Bronchial epithelial cell (primary cell): ENCODE measurements around the gene DESI1. TPM values are rescaled to one million over a fixed set of nuclear protein-coding genes. Genes with fewer than 3 reads are reported as not detected.

Experiments
- DNase-seq: peaks from one replicate; pipeline ENCODE4 v3.0.0-alpha.2; 2010; ENCODE audit warnings: low read depth
- FAIRE-seq: peaks from 2 replicates; lab custom pipeline; 2011; peaks lifted over from hg19 to GRCh38; lab: Jason Lieb, UNC
- H3K27me3 ChIP-seq: 2 replicates; pipeline ENCODE4 v1.5.1; 2011; ENCODE audit warnings: low read length; ENCODE audit not compliant: control insufficient read depth, insufficient read depth
- H3K36me3 ChIP-seq: 2 replicates; pipeline ENCODE4 v1.5.1; 2011; ENCODE audit warnings: low read length; ENCODE audit not compliant: control insufficient read depth, insufficient read depth
- H3K4me3 ChIP-seq: 2 replicates; pipeline ENCODE4 v1.5.1; 2011; ENCODE audit warnings: mild to moderate bottlenecking, low read depth, low read length, control low read depth
- total RNA-seq: library from RNA; depleted of rRNA; stranded (reverse); fragments of >200 nt; gene quantifications from 2 replicates; pipeline ENCODE4 v1.2.1, GENCODE V29; 2014
- TF ChIP-seq, protein P1 (sequence below): IDR thresholded peaks from 2 replicates; pipeline ENCODE4 v1.5.1; 2011; ENCODE audit warnings: mild to moderate bottlenecking, moderate library complexity, low read length, control low read depth, inconsistent platforms; ENCODE audit not compliant: insufficient read depth, severe bottlenecking

The DESI1 gene
- total RNA-seq, 1 donor from 2014 or later: 10.8 TPM

DNA sequence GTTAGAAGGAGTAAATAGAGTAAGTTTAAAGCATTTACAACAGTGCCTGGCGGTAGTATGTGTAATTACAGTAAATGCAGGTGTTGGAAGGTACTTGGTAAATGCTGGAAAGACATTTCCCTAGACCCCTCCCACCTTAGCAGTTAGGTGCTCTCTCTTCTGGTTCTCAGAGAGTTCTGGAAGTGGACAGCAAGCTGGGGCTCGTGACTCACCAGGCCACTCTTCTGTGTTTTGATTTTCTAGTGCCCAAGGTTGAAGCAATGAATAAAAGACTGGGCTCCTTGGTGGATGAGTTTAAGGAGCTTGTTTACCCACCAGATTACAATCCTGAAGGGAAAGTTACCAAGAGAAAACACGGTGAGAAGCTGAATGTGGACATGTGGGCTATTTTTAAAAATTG lies 40.2 kb upstream of the DESI1 start:
- TF ChIP-seq, protein P1, sequence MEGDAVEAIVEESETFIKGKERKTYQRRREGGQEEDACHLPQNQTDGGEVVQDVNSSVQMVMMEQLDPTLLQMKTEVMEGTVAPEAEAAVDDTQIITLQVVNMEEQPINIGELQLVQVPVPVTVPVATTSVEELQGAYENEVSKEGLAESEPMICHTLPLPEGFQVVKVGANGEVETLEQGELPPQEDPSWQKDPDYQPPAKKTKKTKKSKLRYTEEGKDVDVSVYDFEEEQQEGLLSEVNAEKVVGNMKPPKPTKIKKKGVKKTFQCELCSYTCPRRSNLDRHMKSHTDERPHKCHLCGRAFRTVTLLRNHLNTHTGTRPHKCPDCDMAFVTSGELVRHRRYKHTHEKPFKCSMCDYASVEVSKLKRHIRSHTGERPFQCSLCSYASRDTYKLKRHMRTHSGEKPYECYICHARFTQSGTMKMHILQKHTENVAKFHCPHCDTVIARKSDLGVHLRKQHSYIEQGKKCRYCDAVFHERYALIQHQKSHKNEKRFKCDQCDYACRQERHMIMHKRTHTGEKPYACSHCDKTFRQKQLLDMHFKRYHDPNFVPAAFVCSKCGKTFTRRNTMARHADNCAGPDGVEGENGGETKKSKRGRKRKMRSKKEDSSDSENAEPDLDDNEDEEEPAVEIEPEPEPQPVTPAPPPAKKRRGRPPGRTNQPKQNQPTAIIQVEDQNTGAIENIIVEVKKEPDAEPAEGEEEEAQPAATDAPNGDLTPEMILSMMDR: no peak
- no peak overlapping the region for H3K4me3 ChIP-seq
- H3K36me3 ChIP-seq: peaks cover 20% of the 10 kb centered on the region
- H3K27me3 ChIP-seq: no peaks in the 10 kb centered on the region
- FAIRE-seq (no peak), DNase-seq (no peak)

DNA sequence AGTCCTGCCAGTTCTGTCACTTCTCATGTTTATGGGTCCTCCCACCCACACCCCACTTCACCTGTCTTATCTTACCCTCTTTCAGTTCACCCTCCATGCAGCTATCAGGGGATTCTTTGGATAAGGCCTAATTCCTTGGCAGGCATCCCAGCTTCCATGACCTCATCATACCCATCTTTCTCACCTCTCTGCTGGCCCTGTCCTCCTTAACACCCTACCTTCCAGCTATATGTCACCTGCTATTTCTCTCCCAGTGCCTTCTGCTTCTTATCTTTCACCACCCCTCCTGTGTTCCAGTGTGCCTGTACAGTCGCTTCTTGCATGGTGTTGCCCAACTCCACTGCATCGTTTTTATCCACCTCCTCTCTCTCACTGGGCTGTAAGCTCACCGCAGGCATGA lies 39.6 kb upstream of the DESI1 start:
- DNase-seq: no peak

DNA sequence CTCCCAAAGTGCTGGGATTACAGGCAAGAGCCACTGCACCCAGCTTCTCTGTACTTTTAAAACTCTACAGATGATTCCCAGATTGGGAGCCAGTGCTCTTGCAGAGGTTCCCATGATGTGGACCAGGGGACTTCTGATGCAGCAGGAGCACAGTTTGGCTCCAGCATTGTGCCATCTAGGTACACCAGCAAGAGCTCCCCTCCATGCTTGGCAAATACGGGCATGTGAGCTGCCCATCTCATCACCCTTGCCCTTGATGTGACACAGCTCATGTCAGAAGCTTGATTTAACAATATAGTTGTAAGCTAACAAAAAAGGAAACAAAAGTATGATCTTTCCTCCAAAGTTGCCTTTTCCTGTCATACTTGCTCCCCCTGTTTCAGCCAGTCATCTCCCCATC lies 39.1 kb upstream of the DESI1 start:
- TF ChIP-seq, protein P1: no peak
- Histone ChIP-seq H3K4me3 (no peak overlapping the region), H3K36me3 (peaks cover 20% of the 10 kb centered on the region), H3K27me3 (no peaks in the 10 kb centered on the region)
- FAIRE-seq (no peak), DNase-seq (no peak)

More for the DNA sequence above, 39.6 kb upstream of the DESI1 start:
- peak; percentile 70 for FAIRE-seq
- Histone ChIP-seq H3K4me3 (no peak overlapping the region), H3K36me3 (peaks cover 20% of the 10 kb centered on the region), H3K27me3 (no peaks in the 10 kb centered on the region)
- TF ChIP-seq, protein P1: no peak

DNA sequence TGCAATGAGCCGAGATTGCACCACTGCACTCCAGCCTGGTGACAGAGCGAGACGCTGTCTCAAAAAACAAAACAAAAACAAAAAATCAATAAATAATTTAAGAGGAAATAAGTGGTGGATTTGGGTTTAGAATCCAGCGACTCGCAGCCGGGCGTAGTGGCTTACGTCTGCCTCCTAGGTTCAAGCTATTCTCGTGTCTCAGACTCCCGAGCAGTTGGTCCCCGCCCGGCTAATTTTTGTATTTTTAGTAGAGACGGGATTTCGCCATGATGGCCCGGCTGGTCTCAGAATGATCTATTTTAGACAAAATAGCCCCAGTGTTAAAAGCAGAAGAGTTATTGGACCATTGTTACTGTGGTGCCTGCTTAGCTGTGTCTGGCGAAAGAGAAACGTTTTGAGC lies 38.0 kb upstream of the DESI1 start:
- DNase-seq: no peak
- peaks cover 25% of the 10 kb centered on the region for H3K36me3 ChIP-seq
- TF ChIP-seq, protein P1: no peak
- no peak overlapping the region for H3K4me3 ChIP-seq
- H3K27me3 ChIP-seq: no peaks in the 10 kb centered on the region
- no peak for FAIRE-seq

DNA sequence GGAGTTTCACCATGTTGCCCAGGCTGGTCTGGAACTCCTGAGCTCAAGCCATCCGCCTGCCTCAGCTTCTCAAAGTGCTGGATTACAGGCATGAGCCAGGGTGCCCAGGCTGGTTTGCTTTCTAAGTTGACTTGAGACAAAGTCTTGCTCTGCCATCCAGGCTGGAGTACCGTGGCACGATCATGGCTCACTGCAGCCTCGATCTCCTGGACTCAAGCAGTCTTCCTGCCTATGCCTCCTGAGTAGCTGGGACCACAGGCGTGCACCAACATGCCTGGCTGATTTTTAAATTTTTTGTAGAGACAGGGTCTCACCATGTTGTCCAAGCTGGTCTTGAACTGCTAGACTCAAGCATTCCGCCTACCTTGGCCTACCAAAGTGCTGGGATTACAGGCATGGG lies 36.9 kb upstream of the DESI1 start:
- Histone ChIP-seq H3K27me3 (no peaks in the 10 kb centered on the region), H3K36me3 (peaks cover 30% of the 10 kb centered on the region), H3K4me3 (no peak overlapping the region)
- DNase-seq (no peak), FAIRE-seq (no peak)
- TF ChIP-seq, protein P1: no peak

DNA sequence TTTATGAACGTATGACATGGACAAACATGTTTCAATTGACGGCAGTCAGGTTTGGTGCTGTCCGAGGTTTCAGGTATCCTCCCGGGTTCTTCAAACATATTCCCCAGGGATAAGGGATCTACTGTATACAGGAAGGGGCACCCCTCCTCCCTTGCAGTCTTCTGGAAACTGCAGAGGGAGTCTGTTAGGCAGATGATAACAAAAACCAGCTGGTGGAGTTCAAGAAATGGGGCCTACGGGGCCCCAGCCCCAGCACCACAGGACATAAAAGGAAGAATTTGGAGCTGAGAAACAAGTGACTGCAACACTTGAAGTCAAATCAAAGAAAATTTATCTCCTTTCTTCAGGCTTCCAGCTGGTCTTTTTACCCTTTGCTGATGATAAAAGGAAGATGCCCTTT lies 35.7 kb upstream of the DESI1 start:
- TF ChIP-seq, protein P1: no peak
- FAIRE-seq (peak; percentile 32), DNase-seq (no peak)

More for the DNA sequence above, 35.7 kb upstream of the DESI1 start:
- Histone ChIP-seq H3K4me3 (no peak overlapping the region), H3K27me3 (no peaks in the 10 kb centered on the region), H3K36me3 (peaks cover 35% of the 10 kb centered on the region)
